ENCODE data around the gene SLC9A9. TPM values are rescaled to one million over a fixed set of nuclear protein-coding genes. Genes with fewer than 3 reads are reported as not detected.

Gene SLC9A9
- polyA plus RNA-seq, 1 donor (not counting 4 experiments of a cell fraction or from before 2014, with no cell fraction given): 5.2 TPM

GRCh38 chr3:143413372-143413771, 434.9 kb downstream of the SLC9A9 start:
- no peak overlapping the region for H2AFZ ChIP-seq (ENCODE audit: control insufficient read depth, low read length)
- DNase-seq (ENCODE audit: low read depth, low spot score) (no peak), FAIRE-seq (no peak)
- TF ChIP-seq CTCF (optimal IDR thresholded peaks at IDR 0.05 in 1 of 3, IDR thresholded peaks at IDR 0.05 in 1 of 3, conservative IDR thresholded peaks at IDR 0.05 in 1 of 3; ENCODE audit: extremely low read depth in 1 of 3, insufficient read depth in 2 of 3, low read length in 3 of 3): no peak
- no peak for TF ChIP-seq EZH2 (IDR thresholded peaks at IDR 0.05; ENCODE audit: low read length)
- H3K79me2 ChIP-seq (ENCODE audit: control insufficient read depth, insufficient read depth, low read length): no peaks in the 10 kb centered on the region
- H3K4me2 ChIP-seq (ENCODE audit: control insufficient read depth, extremely low read depth, insufficient read depth, low read depth, low read length): no peak overlapping the region
- no peak overlapping the region for H3K4me3 ChIP-seq (ENCODE audit: control insufficient read depth in 2 of 3, extremely low read depth in 1 of 3, insufficient read depth in 2 of 3, low read depth in 1 of 3, low read length in 3 of 3)
- no peaks in the 10 kb centered on the region for H3K9me1 ChIP-seq (ENCODE audit: control insufficient read depth, extremely low read depth, insufficient read depth, low read length)
- H3K27ac ChIP-seq (ENCODE audit: control insufficient read depth, insufficient read depth, low read length): no peak overlapping the region
- H3K9me3 ChIP-seq (ENCODE audit: control insufficient read depth, low read depth, low read length): no peaks in the 10 kb centered on the region
- no peaks in the 10 kb centered on the region for H4K20me1 ChIP-seq (ENCODE audit: control insufficient read depth, extremely low read depth, insufficient read depth, low read length)
- no peaks in the 10 kb centered on the region for H3K36me3 ChIP-seq (ENCODE audit: control insufficient read depth in 2 of 2, extremely low read depth in 1 of 2, insufficient read depth in 2 of 2, low read length in 2 of 2)
- dilution Hi-C loops (cut with MboI; ENCODE audit: extremely low pct_ligation_motif_present, low sequenced_read_pairs): no loop called here
- H3K4me1 ChIP-seq (ENCODE audit: control insufficient read depth, extremely low read depth, insufficient read depth, low read length): no peaks in the 10 kb centered on the region
- H3K9ac ChIP-seq (ENCODE audit: control insufficient read depth, extremely low read depth, insufficient read depth, low read length): no peak overlapping the region
- no peaks in the 10 kb centered on the region for H3K27me3 ChIP-seq (ENCODE audit: control insufficient read depth, extremely low read depth, insufficient read depth, low read length)

- Histone ChIP-seq H3K4me1 (ENCODE audit: control insufficient read depth, extremely low read depth, insufficient read depth, low read length) (no peaks in the 10 kb centered on the region), H3K9ac (ENCODE audit: control insufficient read depth, extremely low read depth, insufficient read depth, low read length) (no peak overlapping the region), H3K9me1 (ENCODE audit: control insufficient read depth, extremely low read depth, insufficient read depth, low read length) (no peaks in the 10 kb centered on the region), H3K4me3 (ENCODE audit: control insufficient read depth in 2 of 3, extremely low read depth in 1 of 3, insufficient read depth in 2 of 3, low read depth in 1 of 3, low read length in 3 of 3) (no peak overlapping the region), H3K4me2 (ENCODE audit: control insufficient read depth, extremely low read depth, insufficient read depth, low read depth, low read length) (no peak overlapping the region), H4K20me1 (ENCODE audit: control insufficient read depth, extremely low read depth, insufficient read depth, low read length) (no peaks in the 10 kb centered on the region), H3K27ac (ENCODE audit: control insufficient read depth, insufficient read depth, low read length) (no peak overlapping the region), H2AFZ (ENCODE audit: control insufficient read depth, low read length) (no peak overlapping the region), H3K79me2 (ENCODE audit: control insufficient read depth, insufficient read depth, low read length) (no peaks in the 10 kb centered on the region), H3K9me3 (ENCODE audit: control insufficient read depth, low read depth, low read length) (no peaks in the 10 kb centered on the region), H3K27me3 (ENCODE audit: control insufficient read depth, extremely low read depth, insufficient read depth, low read length) (no peaks in the 10 kb centered on the region), H3K36me3 (ENCODE audit: control insufficient read depth in 2 of 2, extremely low read depth in 1 of 2, insufficient read depth in 2 of 2, low read length in 2 of 2) (no peaks in the 10 kb centered on the region)
- DNase-seq (ENCODE audit: low read depth, low spot score) (no peak), FAIRE-seq (no peak)
- dilution Hi-C loops (cut with MboI; ENCODE audit: extremely low pct_ligation_motif_present, low sequenced_read_pairs): no loop called here
- TF ChIP-seq EZH2 (IDR thresholded peaks at IDR 0.05; ENCODE audit: low read length) (no peak), CTCF (optimal IDR thresholded peaks at IDR 0.05 in 1 of 3, IDR thresholded peaks at IDR 0.05 in 1 of 3, conservative IDR thresholded peaks at IDR 0.05 in 1 of 3; ENCODE audit: extremely low read depth in 1 of 3, insufficient read depth in 2 of 3, low read length in 3 of 3) (no peak)
Measured at GRCh38 chr3:143412084-143412483, 436.2 kb downstream of the SLC9A9 start.

Measured in keratinocyte (primary cell).